Right lobe of liver (tissue), 6 donors: ENCODE results near the gene TRIP12. TPM values are rescaled to one million over a fixed set of nuclear protein-coding genes. Genes with fewer than 3 reads are reported as not detected.
"Not testable (repeated sequence)": the region's sequence is repeated elsewhere in the genome, so short reads cannot be mapped to it uniquely, and the experiment has no call there.

Experiments used
- ATAC-seq, 4 donors: fragments of 200-7000 bp; cut with Tn5 transposase; one replicate each; pipeline ENCODE4 v1.9.1; 2020; ENCODE audit warnings: mild to moderate bottlenecking in 4 of 4, moderate library complexity in 4 of 4
- DNase-seq, 3 donors: peaks; one replicate each; pipeline ENCODE4 v3.0.0-alpha.2; 2020
- H3K27ac ChIP-seq, 3 donors: fragments of 200-600 bp; one replicate each; pipeline ENCODE4 v1.8.0; 2022
- H3K27me3 ChIP-seq, 2 donors: fragments of 200-600 bp; one replicate each; pipeline ENCODE4 v1.8.0; 2022
- H3K36me3 ChIP-seq, 4 donors: fragments of 200-600 bp; sonication (generic) in 1 of 4; one replicate each; pipeline versions ENCODE4 v1.5.1 to v1.8.0; 2017 to 2022; ENCODE audit warnings: control low read depth in 1 of 4
- H3K4me1 ChIP-seq, 4 donors: fragments of 200-600 bp; sonication (generic) in 1 of 4; one replicate each; pipeline versions ENCODE4 v1.5.1 to v1.8.0; 2017 to 2022; ENCODE audit warnings: control low read depth in 1 of 4
- H3K4me3 ChIP-seq, 3 donors: fragments of 200-600 bp; one replicate each; pipeline ENCODE4 v1.8.0; 2022
- H3K9me3 ChIP-seq, 4 donors: fragments of 200-600 bp; sonication (generic) in 1 of 4; one replicate each; pipeline versions ENCODE4 v1.5.1 to v1.8.0; 2017 to 2022; ENCODE audit warnings: control low read depth in 1 of 4
- POLR2A ChIP-seq: fragments of 450-650 bp; IDR thresholded peaks from one replicate; pipeline ENCODE4 v1.6.1; 2017; ENCODE audit warnings: antibody characterized with exemption, mild to moderate bottlenecking
- WGBS: methylation state at CpG from one replicate; pipeline ENCODE4 v1.1.6; 2018; ENCODE audit warnings: low coverage, low lambda C conversion rate; ENCODE audit not compliant: insufficient coverage; ENCODE audit errors: missing lambda C conversion rate; 5-methylcytosine and 5-hydroxymethylcytosine counted together
- intact Hi-C, 2 donors: fragments of 100-400 bp; cut with DNase I; formaldehyde crosslinking; loops; one replicate each; pipeline versions ENCODE4 v1.11.2 to v1.14.1; 2022
- total RNA-seq, 6 experiments: library from RNA; depleted of rRNA in 2 of 6; stranded (reverse); fragments of >200 nt in 2 of 6; fragmentation: NEBNext Ultra II Directional in 3 of 6; extraction: Animal tissue kit (Norgen Biotek cat#: 25700) in 3 of 6; gene quantifications; one replicate each; pipeline versions ENCODE4 v1.1.0 to v1.2.4, GENCODE V29; 2016 to 2023
- TF ChIP-seq, protein P1 (sequence below), 4 donors: fragments of 200-600 bp in 3 of 4; fragments of 450-650 bp in 1 of 4; IDR thresholded peaks; one replicate each; pipeline versions ENCODE4 v1.5.1 to v1.8.0; 2016 to 2022; ENCODE audit warnings: antibody characterized with exemption in 4 of 4, mild to moderate bottlenecking in 2 of 4
- donor health status: DM: no; HTN: yes; CAD: no.
- donor health status: DM: no; HTN: no; CAD: no.
- donor health status: DM: no; HTN: no; CAD: no.
- donor health status: DM: no; HTN: yes; CAD: no.
- donor health status: DM: no; HTN: yes; CAD: no.

The TRIP12 gene
- total RNA-seq, 6 experiments from 2014 or later: 66.5 to 98.0 (median 85.4) TPM

DNA sequence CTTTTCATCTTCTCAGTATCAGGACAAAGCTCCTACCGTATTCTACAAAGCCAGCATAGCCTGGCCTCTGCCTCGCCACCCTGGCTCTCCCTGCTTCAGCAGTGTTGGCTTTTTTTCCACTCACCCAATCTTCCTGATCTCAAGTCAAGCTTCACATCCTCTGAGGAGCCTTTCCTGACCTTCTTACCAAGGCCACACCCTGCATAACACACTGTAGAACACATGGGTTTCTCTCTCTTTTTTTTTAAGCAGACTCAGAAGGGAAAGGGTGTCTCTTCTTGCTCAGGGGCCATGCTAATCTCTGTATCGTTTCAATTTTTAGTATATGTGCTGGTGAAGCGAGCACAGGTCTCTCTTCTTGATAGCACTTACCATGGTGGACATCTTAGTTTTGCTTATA is 15.7 kb upstream of the TRIP12 start:
- H3K27me3 ChIP-seq: no peaks in the 10 kb centered on the region
- H3K4me1 ChIP-seq: no peaks in the 10 kb centered on the region
- DNase-seq: no peak
- no peak overlapping the region for H3K27ac ChIP-seq
- no peaks in the 10 kb centered on the region for H3K36me3 ChIP-seq
- intact Hi-C loops: no loop called here
- WGBS: 90% methylated on average over 4 of the region's 4 CpGs
- H3K4me3 ChIP-seq: no peak overlapping the region
- TF ChIP-seq POLR2A: no peak
- TF ChIP-seq, protein P1, sequence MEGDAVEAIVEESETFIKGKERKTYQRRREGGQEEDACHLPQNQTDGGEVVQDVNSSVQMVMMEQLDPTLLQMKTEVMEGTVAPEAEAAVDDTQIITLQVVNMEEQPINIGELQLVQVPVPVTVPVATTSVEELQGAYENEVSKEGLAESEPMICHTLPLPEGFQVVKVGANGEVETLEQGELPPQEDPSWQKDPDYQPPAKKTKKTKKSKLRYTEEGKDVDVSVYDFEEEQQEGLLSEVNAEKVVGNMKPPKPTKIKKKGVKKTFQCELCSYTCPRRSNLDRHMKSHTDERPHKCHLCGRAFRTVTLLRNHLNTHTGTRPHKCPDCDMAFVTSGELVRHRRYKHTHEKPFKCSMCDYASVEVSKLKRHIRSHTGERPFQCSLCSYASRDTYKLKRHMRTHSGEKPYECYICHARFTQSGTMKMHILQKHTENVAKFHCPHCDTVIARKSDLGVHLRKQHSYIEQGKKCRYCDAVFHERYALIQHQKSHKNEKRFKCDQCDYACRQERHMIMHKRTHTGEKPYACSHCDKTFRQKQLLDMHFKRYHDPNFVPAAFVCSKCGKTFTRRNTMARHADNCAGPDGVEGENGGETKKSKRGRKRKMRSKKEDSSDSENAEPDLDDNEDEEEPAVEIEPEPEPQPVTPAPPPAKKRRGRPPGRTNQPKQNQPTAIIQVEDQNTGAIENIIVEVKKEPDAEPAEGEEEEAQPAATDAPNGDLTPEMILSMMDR (IDR thresholded peaks at IDR 0.05): no peak
- no peak for ATAC-seq
- H3K9me3 ChIP-seq: no peaks in the 10 kb centered on the region

DNA sequence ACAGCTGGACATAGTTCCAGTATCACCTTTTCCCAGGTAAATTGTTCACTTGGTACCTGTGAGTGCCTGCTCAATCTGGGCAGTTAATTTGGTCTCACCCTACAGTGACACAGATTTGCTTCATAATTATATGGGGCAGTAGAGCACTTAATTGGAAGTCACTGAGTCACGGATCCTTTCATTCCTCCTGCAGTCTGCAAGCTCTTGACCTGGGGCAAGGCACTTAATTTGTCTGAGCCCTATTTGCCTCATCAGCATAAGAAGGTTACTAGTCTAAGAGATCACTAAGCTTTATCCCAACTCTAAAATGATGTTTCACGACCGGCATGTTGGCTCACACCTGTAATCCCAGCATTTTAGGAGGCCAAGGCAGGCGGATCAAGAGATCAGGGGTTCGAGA is 9.4 kb upstream of the TRIP12 start:
- no peaks in the 10 kb centered on the region for H3K9me3 ChIP-seq
- H3K27ac ChIP-seq: no peak overlapping the region
- intact Hi-C loops: no loop called here
- H3K36me3 ChIP-seq: no peaks in the 10 kb centered on the region
- ATAC-seq (no peak), DNase-seq (no peak)
- H3K4me3 ChIP-seq: no peak overlapping the region
- TF ChIP-seq, protein P1 (IDR thresholded peaks at IDR 0.05): no peak
- no peak for TF ChIP-seq POLR2A
- H3K4me1 ChIP-seq: no peaks in the 10 kb centered on the region
- WGBS: 92% methylated on average over 3 of the region's 5 CpGs
- H3K27me3 ChIP-seq: no peaks in the 10 kb centered on the region

DNA sequence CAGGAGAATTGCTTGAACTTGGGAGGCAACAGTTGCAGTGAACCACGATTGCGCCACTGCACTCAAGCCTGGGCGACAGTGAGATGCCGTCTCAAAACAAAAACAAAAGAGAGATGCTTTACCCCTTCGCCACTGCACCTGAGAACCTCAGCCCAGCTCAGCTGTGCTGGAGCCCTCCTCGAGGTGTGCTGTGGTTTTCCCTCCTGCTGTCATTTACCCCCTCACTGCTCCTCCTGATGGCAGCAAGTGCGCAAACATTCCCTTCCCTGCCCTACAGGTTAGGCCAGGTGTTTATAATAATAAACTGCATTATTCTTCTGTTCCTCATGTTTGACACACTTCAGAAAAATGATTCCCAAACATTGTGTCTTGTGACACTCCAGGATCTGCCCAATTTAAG is 8.8 kb upstream of the TRIP12 start:
- DNase-seq (no peak), ATAC-seq (no peak)
- Histone ChIP-seq H3K27me3 (no peaks in the 10 kb centered on the region), H3K9me3 (no peaks in the 10 kb centered on the region), H3K27ac (no peak overlapping the region), H3K4me3 (no peak overlapping the region), H3K4me1 (no peaks in the 10 kb centered on the region), H3K36me3 (no peaks in the 10 kb centered on the region)
- no peak for TF ChIP-seq POLR2A
- TF ChIP-seq, protein P1 (IDR thresholded peaks at IDR 0.05): no peak
- intact Hi-C loops: no loop called here
- 76% methylated on average over 5 of the region's 7 CpGs for WGBS

DNA sequence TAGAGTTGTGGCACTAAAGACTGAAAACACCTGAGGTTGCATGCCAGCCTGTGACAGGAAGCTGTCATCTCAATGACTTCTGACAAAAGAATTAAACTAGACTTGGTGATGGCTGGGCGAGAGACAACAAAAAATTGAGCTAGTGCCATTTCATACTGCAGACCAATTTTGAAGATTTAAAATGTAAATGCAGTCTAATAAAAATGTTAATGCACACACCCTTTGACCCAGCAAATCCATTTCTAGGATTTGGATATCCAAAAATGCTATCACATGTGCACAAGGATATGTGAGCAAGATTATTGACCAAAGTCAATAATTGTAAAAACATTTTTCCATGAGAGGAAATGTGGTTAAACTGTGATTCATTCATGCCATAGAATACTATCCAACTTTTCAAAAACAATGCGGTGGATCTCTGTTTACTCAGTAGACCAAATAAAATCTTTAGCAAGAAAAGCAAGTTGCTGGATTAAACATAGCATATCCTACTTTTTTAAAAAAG is 6.1 kb upstream of the TRIP12 start:
- 66% methylated on average over 2 of the region's 2 CpGs for WGBS
- no peak for ATAC-seq
- peaks cover 0 to 7% (median 2%) of the 10 kb centered on the region in 4 donors for H3K4me1 ChIP-seq
- H3K4me3 ChIP-seq: no peak overlapping the region
- intact Hi-C loops: loop anchor here in 1 of 2 donors (10.0 kb wide), 1 partner anchor 123 kb away; no protein-coding TSS in a partner anchor
- no peaks in the 10 kb centered on the region for H3K27me3 ChIP-seq
- no peaks in the 10 kb centered on the region for H3K9me3 ChIP-seq
- H3K36me3 ChIP-seq: no peaks in the 10 kb centered on the region
- TF ChIP-seq, protein P1 (IDR thresholded peaks at IDR 0.05): no peak
- no peak for TF ChIP-seq POLR2A
- H3K27ac ChIP-seq: no peak overlapping the region
- DNase-seq: no peak

DNA sequence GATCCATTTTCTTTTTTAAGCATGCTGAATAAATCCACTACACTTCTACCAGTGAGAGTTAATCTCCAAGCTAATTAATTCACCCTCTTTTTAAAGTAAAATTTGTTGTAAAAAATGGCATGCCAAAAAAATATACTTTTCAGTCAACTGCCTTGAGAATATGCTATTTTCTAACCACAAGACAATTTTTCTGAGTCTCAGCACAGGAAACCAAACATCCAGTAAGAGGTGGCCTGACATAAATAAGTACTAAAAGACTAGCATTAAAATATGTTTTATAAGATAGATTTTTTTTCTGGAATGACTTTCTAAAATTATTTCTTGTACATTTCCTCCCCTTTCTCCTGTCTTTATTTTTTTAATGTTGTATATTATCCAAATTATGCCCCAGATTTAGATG is 3.4 kb upstream of the TRIP12 start:
- no peak for ATAC-seq
- TF ChIP-seq, protein P1 (IDR thresholded peaks at IDR 0.05): no peak

DNA sequence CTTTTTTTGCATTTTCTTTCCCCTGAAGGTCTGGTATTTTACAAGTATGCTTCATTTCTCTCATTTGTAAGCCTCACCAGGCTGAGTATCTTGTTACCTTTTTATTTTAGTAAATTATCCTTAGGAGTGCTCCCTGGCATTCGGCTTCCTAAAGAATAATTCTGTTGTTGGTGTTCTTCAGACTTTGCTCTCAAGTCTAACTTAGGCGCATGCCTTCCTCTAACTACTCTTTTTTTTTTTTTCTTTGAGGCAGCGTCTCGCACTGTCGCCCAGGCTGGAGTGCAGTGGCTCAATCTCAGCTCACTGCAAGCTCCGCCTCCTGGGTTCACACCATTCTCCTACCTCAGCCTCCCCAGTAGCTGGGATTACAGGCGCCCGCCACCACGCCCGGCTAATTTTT is 2.7 kb upstream of the TRIP12 start:
- not testable (repeated sequence) for DNase-seq, H3K27me3 ChIP-seq, H3K4me3 ChIP-seq, H3K9me3 ChIP-seq, ATAC-seq, H3K27ac ChIP-seq, H3K36me3 ChIP-seq
- H3K4me1 ChIP-seq: peaks cover 0 to 12% (median 5%) of the 10 kb centered on the region in 4 donors
- intact Hi-C loops: loop anchor here in 1 of 2 donors (10.0 kb wide), 1 partner anchor 120 kb away; no protein-coding TSS in a partner anchor
- WGBS: 91% methylated on average over 10 of the region's 10 CpGs

More for the DNA sequence above, 3.4 kb upstream of the TRIP12 start:
- Histone ChIP-seq H3K4me1 (peaks cover 0 to 7% (median 3%) of the 10 kb centered on the region in 4 donors), H3K9me3 (no peaks in the 10 kb centered on the region), H3K27ac (no peak overlapping the region), H3K4me3 (no peak overlapping the region), H3K27me3 (no peaks in the 10 kb centered on the region), H3K36me3 (no peaks in the 10 kb centered on the region)
- no peak for DNase-seq
- intact Hi-C loops: loop anchor here in 1 of 2 donors (10.0 kb wide), 1 partner anchor 120 kb away; no protein-coding TSS in a partner anchor
